ENCODE measurements around the gene CTNNA3.
A peak's percentile ranks its signal among the peaks of the same experiment; 100 is the strongest.
"Not testable (repeated sequence)": the region's sequence is repeated elsewhere in the genome, so short reads cannot be mapped to it uniquely, and the experiment has no call there.

Gene CTNNA3

DNA sequence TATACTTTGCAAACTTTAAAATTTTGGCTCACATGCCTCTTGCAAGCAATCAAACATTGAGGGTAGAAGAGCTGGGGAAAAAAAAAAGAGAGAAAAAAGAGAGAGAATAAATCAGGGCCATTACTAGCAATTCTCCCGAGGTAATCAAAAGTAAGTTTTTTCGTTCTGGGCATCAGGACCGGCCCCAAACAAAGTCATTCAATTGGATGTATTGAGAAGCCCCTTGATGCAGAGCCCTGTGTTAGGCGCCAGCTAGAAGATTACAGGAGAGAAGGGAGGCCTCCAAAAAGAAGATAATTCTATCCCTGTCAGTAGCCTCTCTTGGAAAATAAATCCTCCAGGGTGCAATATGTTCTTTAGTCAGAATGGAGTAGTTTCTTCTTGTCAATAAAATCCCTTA, 2.2 kb upstream of the CTNNA3 start:
- TF ChIP-seq, protein P1, sequence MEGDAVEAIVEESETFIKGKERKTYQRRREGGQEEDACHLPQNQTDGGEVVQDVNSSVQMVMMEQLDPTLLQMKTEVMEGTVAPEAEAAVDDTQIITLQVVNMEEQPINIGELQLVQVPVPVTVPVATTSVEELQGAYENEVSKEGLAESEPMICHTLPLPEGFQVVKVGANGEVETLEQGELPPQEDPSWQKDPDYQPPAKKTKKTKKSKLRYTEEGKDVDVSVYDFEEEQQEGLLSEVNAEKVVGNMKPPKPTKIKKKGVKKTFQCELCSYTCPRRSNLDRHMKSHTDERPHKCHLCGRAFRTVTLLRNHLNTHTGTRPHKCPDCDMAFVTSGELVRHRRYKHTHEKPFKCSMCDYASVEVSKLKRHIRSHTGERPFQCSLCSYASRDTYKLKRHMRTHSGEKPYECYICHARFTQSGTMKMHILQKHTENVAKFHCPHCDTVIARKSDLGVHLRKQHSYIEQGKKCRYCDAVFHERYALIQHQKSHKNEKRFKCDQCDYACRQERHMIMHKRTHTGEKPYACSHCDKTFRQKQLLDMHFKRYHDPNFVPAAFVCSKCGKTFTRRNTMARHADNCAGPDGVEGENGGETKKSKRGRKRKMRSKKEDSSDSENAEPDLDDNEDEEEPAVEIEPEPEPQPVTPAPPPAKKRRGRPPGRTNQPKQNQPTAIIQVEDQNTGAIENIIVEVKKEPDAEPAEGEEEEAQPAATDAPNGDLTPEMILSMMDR (IDR thresholded peaks at IDR 0.05; ENCODE audit: insufficient read depth, low read depth, low read length, missing control alignments), result no peak
- no peak overlapping the region for H3K4me3 ChIP-seq (ENCODE audit: low read length)
- no peak for DNase-seq (ENCODE audit: low read depth)

DNA sequence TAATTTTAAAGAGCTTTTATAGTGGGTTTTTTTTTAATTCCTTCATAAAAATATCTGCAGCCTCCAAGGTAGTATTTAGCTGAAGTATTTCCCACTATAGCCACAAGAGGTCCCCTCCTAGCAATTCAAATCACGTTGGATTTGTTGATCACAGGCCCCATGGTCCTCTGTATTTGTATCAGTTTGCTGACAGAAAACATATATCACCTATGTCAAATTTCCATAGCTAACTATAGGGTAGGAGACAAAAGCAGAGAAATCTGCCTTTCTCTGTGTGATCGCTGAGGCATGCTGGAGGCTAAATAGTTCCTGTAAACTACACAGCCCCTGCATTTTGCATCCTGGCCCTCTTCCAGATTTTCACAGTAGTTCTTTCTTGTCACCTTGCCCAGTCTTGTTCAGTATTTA, 1.7 kb upstream of the CTNNA3 start:
- peak; percentile 57 for DNase-seq (ENCODE audit: low read depth)
- H3K4me3 ChIP-seq (ENCODE audit: low read length), result no peak overlapping the region
- TF ChIP-seq, protein P1 (IDR thresholded peaks at IDR 0.05; ENCODE audit: insufficient read depth, low read depth, low read length, missing control alignments), result peak; percentile 70

DNA sequence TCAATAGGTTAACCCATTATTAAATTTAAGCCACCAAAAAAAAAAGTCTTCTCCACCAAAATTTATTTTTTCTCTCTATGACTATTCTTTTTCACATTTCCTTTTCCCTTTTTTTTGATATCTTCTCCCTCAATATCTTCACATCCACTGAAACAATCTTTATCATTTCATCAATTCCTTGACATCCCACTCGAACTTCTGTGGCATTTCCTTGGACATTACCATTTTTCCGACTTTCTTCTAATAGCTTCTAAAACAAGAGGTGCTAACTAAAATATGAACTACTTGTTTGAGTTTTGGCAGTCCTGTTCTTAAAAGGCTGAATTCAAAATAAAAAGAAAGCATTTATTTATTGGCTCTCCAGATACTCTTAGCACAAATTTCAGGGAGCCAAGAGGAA, 684 bp upstream of the CTNNA3 start:
- TF ChIP-seq, protein P1 (IDR thresholded peaks at IDR 0.05; ENCODE audit: insufficient read depth, low read depth, low read length, missing control alignments), result no peak
- no peak overlapping the region for H3K4me3 ChIP-seq (ENCODE audit: low read length)
- no peak for DNase-seq (ENCODE audit: low read depth)

DNA sequence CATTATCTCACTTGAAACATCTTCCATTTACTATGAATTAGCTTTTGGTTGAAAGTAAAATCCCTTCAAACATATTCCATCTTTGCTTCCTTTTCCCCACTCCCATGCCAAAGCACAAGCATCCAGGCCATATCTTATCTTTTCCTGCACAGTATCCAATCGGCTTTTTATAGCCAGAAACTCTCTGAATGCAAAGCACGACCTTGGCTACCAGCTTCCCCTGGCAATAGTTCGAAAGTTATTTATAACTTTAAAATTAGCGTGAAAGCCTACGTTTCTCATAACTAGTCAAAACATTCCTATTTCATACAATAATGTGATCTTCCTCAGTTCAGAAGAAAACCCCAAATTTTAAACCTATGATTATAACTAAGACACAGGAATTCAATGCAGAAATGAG, 440 bp downstream of the CTNNA3 start:
- no peak overlapping the region for H3K4me3 ChIP-seq (ENCODE audit: low read length)

DNA sequence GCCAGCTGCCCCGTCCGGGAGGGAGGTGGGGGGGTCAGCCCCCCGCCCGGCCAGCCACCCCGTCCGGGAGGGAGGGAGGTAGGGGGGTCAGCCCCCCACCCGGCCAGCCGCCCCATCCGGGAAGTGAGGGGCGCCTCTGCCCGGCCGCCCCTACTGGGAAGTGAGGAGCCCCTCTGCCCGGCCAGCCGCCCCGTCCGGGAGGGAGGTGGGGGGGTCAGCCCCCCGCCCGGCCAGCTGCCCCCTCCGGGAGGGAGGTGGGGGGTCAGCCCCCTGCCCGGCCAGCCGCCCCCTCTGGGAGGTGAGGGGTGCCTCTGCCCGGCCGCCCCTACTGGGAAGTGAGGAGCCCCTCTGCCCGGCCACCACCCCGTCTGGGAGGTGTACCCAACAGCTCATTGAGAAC, 4.1 kb downstream of the CTNNA3 start:
- H3K4me3 ChIP-seq (ENCODE audit: low read length); DNase-seq (ENCODE audit: low read depth): not testable (repeated sequence)

More for the DNA sequence above, 440 bp downstream of the CTNNA3 start:
- no peak for DNase-seq (ENCODE audit: low read depth)
- TF ChIP-seq, protein P1 (IDR thresholded peaks at IDR 0.05; ENCODE audit: insufficient read depth, low read depth, low read length, missing control alignments), result no peak

DNA sequence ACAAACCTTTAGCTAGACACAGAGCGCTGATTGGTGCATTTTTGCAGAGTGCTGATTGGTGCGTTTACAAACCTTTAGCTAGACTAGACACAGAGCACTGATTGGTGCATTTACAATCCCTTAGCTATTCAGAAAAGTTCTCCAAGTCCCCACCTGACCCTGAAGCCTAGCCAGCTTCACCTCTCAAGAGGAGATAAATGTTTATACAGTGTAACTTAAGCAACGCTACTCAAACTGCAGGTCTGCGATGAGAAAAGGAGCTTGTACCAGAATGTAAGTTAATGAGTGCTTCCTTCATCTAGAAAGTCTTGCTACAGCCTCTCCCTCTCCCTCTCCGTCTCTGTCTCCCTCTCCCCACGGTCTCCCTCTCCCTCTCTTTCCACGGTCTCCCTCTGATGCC, 5.5 kb downstream of the CTNNA3 start:
- DNase-seq (ENCODE audit: low read depth); H3K4me3 ChIP-seq (ENCODE audit: low read length): not testable (repeated sequence)

DNA sequence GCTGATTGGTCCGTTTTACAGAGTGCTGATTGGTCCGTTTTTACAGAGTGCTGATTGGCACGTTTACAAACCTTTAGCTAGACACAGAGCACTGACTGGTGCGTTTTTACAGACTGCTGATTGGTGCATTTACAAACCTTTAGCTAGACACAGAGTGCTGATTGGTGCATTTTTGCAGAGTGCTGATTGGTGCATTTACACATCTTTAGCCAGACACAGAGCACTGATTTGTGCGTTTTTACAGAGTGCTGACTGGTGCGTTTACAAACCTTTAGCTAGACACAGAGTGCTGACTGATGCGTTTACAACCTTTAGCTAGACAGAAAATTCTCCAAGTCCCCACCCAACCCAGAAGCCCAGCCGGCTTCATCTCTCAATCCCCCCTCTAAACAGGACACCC, 11.9 kb downstream of the CTNNA3 start:
- DNase-seq (ENCODE audit: low read depth); H3K4me3 ChIP-seq (ENCODE audit: low read length): not testable (repeated sequence)

DNA sequence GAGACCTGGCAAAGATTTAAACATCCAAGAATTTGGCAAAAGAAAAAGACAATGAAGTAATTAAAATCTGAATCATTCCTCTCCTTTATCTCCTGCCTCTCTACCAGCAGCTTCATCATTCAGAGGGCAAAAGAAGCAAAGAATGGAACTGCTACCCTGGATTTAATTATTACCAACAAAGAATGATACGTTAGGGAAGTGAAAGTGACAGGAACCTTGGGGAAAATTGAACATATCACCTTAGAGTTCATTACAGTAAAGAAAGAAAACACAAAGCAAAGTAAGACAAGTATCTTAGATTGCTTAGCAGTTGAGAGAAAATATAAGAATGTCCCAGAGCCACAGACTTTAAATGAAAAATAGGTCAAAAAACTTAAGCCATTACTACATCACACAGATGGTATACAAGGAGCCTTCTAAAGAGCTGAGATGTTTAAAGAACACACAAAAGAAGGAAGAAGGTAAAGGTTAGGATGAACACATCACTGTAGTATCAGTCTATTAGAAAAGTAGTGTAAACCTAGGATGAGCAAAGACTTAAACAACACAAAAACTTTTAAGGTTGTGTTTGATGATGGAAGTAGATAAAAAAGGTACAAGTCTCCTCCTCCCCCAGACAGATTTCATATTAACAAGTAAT, 17.5 kb downstream of the CTNNA3 start:
- no peak overlapping the region for H3K4me3 ChIP-seq (ENCODE audit: low read length)
- TF ChIP-seq, protein P1 (IDR thresholded peaks at IDR 0.05; ENCODE audit: insufficient read depth, low read depth, low read length, missing control alignments), result no peak
- DNase-seq (ENCODE audit: low read depth), result no peak

All from epithelial cell of esophagus (primary cell).